SU-DHL-6 (cell line): ENCODE data around the gene RANBP1.

Experiments
- H2AFZ ChIP-seq: fragments of 200-600 bp; sonication (generic); 2 replicates; pipeline ENCODE4 v1.6.1; 2014; ENCODE audit warnings: low read depth, mild to moderate bottlenecking, moderate library complexity, mixed read lengths, antibody characterized with exemption, low read length; ENCODE audit not compliant: severe bottlenecking
- H3F3A ChIP-seq: fragments of 200-600 bp; shearing (Covaris generic); 2 replicates; pipeline ENCODE4 v1.6.0; 2016; ENCODE audit warnings: antibody characterized with exemption, mild to moderate bottlenecking; ENCODE audit not compliant: insufficient read depth
- H3K27ac ChIP-seq: fragments of 200-600 bp; sonication (generic); 2 replicates; pipeline ENCODE4 v1.5.1; 2016; ENCODE audit warnings: low read depth, mild to moderate bottlenecking, low read length, moderate library complexity, mixed read lengths
- H3K27me3 ChIP-seq: fragments of 200-600 bp; sonication (generic), shearing (Covaris generic); 2 replicates; pipeline ENCODE4 v1.6.0; 2014; ENCODE audit warnings: mild to moderate bottlenecking, low read length
- H3K36me3 ChIP-seq: fragments of 200-600 bp; sonication (generic); 2 replicates; pipeline ENCODE4 v1.6.1; 2014; ENCODE audit warnings: mild to moderate bottlenecking, low read length, mixed read lengths
- H3K4me2 ChIP-seq: fragments of 300-600, 200-600 bp; shearing (Covaris generic), sonication (generic); 2 replicates; pipeline ENCODE4 v1.6.0; 2014; ENCODE audit warnings: low read length, low read depth, mild to moderate bottlenecking; ENCODE audit not compliant: poor library complexity, severe bottlenecking
- H3K4me3 ChIP-seq: fragments of 200-600 bp; sonication (generic); 2 replicates; pipeline ENCODE4 v1.5.1; 2014; ENCODE audit warnings: antibody characterized with exemption, low read length, mild to moderate bottlenecking, mixed read lengths; ENCODE audit not compliant: insufficient read depth, poor library complexity, severe bottlenecking
- H3K79me2 ChIP-seq: fragments of 200-600 bp; sonication (generic); 2 replicates; pipeline ENCODE4 v1.6.1; 2014; ENCODE audit warnings: mild to moderate bottlenecking, low read length, moderate library complexity; ENCODE audit not compliant: insufficient read depth
- H3K9ac ChIP-seq: fragments of 200-600 bp; sonication (generic); 2 replicates; pipeline ENCODE4 v1.7.0; 2014; ENCODE audit warnings: mild to moderate bottlenecking, low read length
- H3K9me2 ChIP-seq: fragments of 200-600 bp; sonication (generic); replicated peaks from 2 replicates; pipeline ENCODE4 v1.6.1; 2014; ENCODE audit warnings: low read length; ENCODE audit not compliant: insufficient read depth
- H3K9me3 ChIP-seq: fragments of 200-600 bp; sonication (generic); 2 replicates; pipeline ENCODE4 v1.6.1; 2014; ENCODE audit warnings: low read length, mixed read lengths; ENCODE audit not compliant: insufficient read depth
- H4K20me1 ChIP-seq: fragments of 200-600 bp; sonication (generic); 2 replicates; pipeline ENCODE4 v1.6.1; 2014; ENCODE audit warnings: low read depth, mild to moderate bottlenecking, antibody characterized with exemption, low read length, moderate library complexity, mixed read lengths
- CTCF ChIP-seq: fragments of 200-600 bp; sonication (generic); IDR thresholded peaks from one replicate; pipeline ENCODE4 v1.5.1; 2017; ENCODE audit warnings: antibody characterized with exemption, mild to moderate bottlenecking, low read length, moderate library complexity; ENCODE audit not compliant: insufficient read depth, poor library complexity, severe bottlenecking
- EZH2phosphoT487 ChIP-seq: fragments of 200-600 bp; sonication (generic), shearing (Covaris generic); conservative IDR thresholded peaks from 2 replicates; pipeline ENCODE4 v1.6.1; 2018; ENCODE audit warnings: mild to moderate bottlenecking, antibody characterized with exemption, low read length, moderate library complexity, mixed read lengths

RANBP1 gene

GRCh38 chr22:20138868-20139267 lies 23.0 kb downstream of the RANBP1 start:
- no peaks in the 10 kb centered on the region for H3K36me3 ChIP-seq
- H3K9me3 ChIP-seq: no peaks in the 10 kb centered on the region
- H4K20me1 ChIP-seq: no peaks in the 10 kb centered on the region
- no peaks in the 10 kb centered on the region for H3K27me3 ChIP-seq
- TF ChIP-seq CTCF (no peak), EZH2phosphoT487 (no peak)
- H3K4me3 ChIP-seq: no peak overlapping the region
- H3K4me2 ChIP-seq: no peak overlapping the region
- H3K27ac ChIP-seq: no peak overlapping the region
- H3F3A ChIP-seq: no peaks in the 10 kb centered on the region
- H3K9ac ChIP-seq: no peak overlapping the region
- H3K79me2 ChIP-seq: no peaks in the 10 kb centered on the region
- H2AFZ ChIP-seq: no peak overlapping the region
- no peaks in the 10 kb centered on the region for H3K9me2 ChIP-seq

- TF ChIP-seq EZH2phosphoT487 (no peak), CTCF (no peak)
- no peaks in the 10 kb centered on the region for H3K27me3 ChIP-seq
- no peaks in the 10 kb centered on the region for H3K9me2 ChIP-seq
- H3K36me3 ChIP-seq: no peaks in the 10 kb centered on the region
- H3K9ac ChIP-seq: no peak overlapping the region
- no peaks in the 10 kb centered on the region for H3K9me3 ChIP-seq
- no peak overlapping the region for H2AFZ ChIP-seq
- H3K4me3 ChIP-seq: no peak overlapping the region
- no peaks in the 10 kb centered on the region for H3F3A ChIP-seq
- H4K20me1 ChIP-seq: no peaks in the 10 kb centered on the region
- H3K4me2 ChIP-seq: no peak overlapping the region
- H3K79me2 ChIP-seq: no peaks in the 10 kb centered on the region
- no peak overlapping the region for H3K27ac ChIP-seq
These were observed 23.6 kb downstream of the RANBP1 start for GRCh38 chr22:20139391-20140106.

- no peak overlapping the region for H3K4me3 ChIP-seq
- H3K79me2 ChIP-seq: no peaks in the 10 kb centered on the region
- H2AFZ ChIP-seq: no peak overlapping the region
- H3F3A ChIP-seq: no peaks in the 10 kb centered on the region
- no peaks in the 10 kb centered on the region for H4K20me1 ChIP-seq
- no peak overlapping the region for H3K9ac ChIP-seq
- no peaks in the 10 kb centered on the region for H3K36me3 ChIP-seq
- H3K9me3 ChIP-seq: no peaks in the 10 kb centered on the region
- TF ChIP-seq CTCF (no peak), EZH2phosphoT487 (no peak)
- H3K9me2 ChIP-seq: no peaks in the 10 kb centered on the region
- no peak overlapping the region for H3K4me2 ChIP-seq
- no peaks in the 10 kb centered on the region for H3K27me3 ChIP-seq
- H3K27ac ChIP-seq: no peak overlapping the region
These were observed 24.2 kb downstream of the RANBP1 start for GRCh38 chr22:20140107-20140445.
